T-helper 1 cell treated with Interleukin-12 subunit alpha and Interleukin-12 subunit beta and Interleukin-4 antibody, amounts not matched to agents 30 μg/mL and 1 μg/mL, for 36 hours (primary cell): ENCODE measurements around the gene PLK1.

Source experiments
- H3K27ac Mint-ChIP-seq: one replicate; pipeline ENCODE4 v1.8.0; 2021; ENCODE audit warnings: mild to moderate bottlenecking, mixed read lengths
- H3K27me3 Mint-ChIP-seq: one replicate; pipeline ENCODE4 v1.8.0; 2021; ENCODE audit warnings: low read depth, mixed read lengths
- H3K36me3 Mint-ChIP-seq: one replicate; pipeline ENCODE4 v1.8.0; 2021; ENCODE audit warnings: low read depth, mixed read lengths
- H3K4me1 Mint-ChIP-seq: one replicate; pipeline ENCODE4 v1.8.0; 2021; ENCODE audit warnings: low read depth, mixed read lengths
- H3K4me3 Mint-ChIP-seq: one replicate; pipeline ENCODE4 v1.8.0; 2021; ENCODE audit warnings: mild to moderate bottlenecking, moderate library complexity, mixed read lengths
- H3K9me3 Mint-ChIP-seq: one replicate; pipeline ENCODE4 v1.8.0; 2021; ENCODE audit warnings: mixed read lengths

PLK1 gene

GRCh38 chr16:23668225-23668624 lies 10.5 kb upstream of the PLK1 start:
- no peak overlapping the region for H3K4me3 Mint-ChIP-seq
- H3K9me3 Mint-ChIP-seq = no peaks in the 10 kb centered on the region
- no peaks in the 10 kb centered on the region for H3K27me3 Mint-ChIP-seq
- H3K4me1 Mint-ChIP-seq = peaks cover 33% of the 10 kb centered on the region
- H3K27ac Mint-ChIP-seq = peak overlapping the region; percentile 57
- H3K36me3 Mint-ChIP-seq = peaks cover 64% of the 10 kb centered on the region

- Mint-ChIP-seq H3K36me3 (peaks cover 62% of the 10 kb centered on the region), H3K4me1 (peaks cover 30% of the 10 kb centered on the region)
Observed at GRCh38 chr16:23668873-23669272, 9.8 kb upstream of the PLK1 start.

GRCh38 chr16:23670137-23670776 lies 8.4 kb upstream of the PLK1 start:
- H3K27ac Mint-ChIP-seq = peak overlapping the region; percentile 56
- peaks cover 29% of the 10 kb centered on the region for H3K4me1 Mint-ChIP-seq
- H3K36me3 Mint-ChIP-seq = peaks cover 53% of the 10 kb centered on the region
- H3K27me3 Mint-ChIP-seq = no peaks in the 10 kb centered on the region
- H3K4me3 Mint-ChIP-seq = no peak overlapping the region
- no peaks in the 10 kb centered on the region for H3K9me3 Mint-ChIP-seq

More at GRCh38 chr16:23668873-23669272, 9.8 kb upstream of the PLK1 start:
- Mint-ChIP-seq H3K27ac (peak overlapping the region; percentile 56), H3K4me3 (no peak overlapping the region), H3K27me3 (no peaks in the 10 kb centered on the region), H3K9me3 (no peaks in the 10 kb centered on the region)

- peaks cover 19% of the 10 kb centered on the region for H3K36me3 Mint-ChIP-seq
- no peak overlapping the region for H3K27ac Mint-ChIP-seq
- H3K27me3 Mint-ChIP-seq = no peaks in the 10 kb centered on the region
- H3K4me3 Mint-ChIP-seq = no peak overlapping the region
- no peaks in the 10 kb centered on the region for H3K9me3 Mint-ChIP-seq
- peaks cover 30% of the 10 kb centered on the region for H3K4me1 Mint-ChIP-seq
Observed at GRCh38 chr16:23673971-23674614, 4.6 kb upstream of the PLK1 start.

- Mint-ChIP-seq H3K4me3 (peak overlapping the region; percentile 93), H3K27me3 (no peaks in the 10 kb centered on the region), H3K36me3 (peaks cover 19% of the 10 kb centered on the region), H3K4me1 (peaks cover 36% of the 10 kb centered on the region), H3K9me3 (no peaks in the 10 kb centered on the region), H3K27ac (no peak overlapping the region)
Observed at GRCh38 chr16:23676924-23677480, 1.7 kb upstream of the PLK1 start.

GRCh38 chr16:23679274-23679985 lies 741 bp downstream of the PLK1 start:
- Mint-ChIP-seq H3K27ac (peak overlapping the region; percentile 70), H3K9me3 (no peaks in the 10 kb centered on the region), H3K36me3 (peaks cover 22% of the 10 kb centered on the region), H3K4me3 (peak overlapping the region; percentile 93), H3K4me1 (peaks cover 38% of the 10 kb centered on the region), H3K27me3 (no peaks in the 10 kb centered on the region)

GRCh38 chr16:23679986-23680336 lies 1.3 kb downstream of the PLK1 start:
- Mint-ChIP-seq H3K9me3 (no peaks in the 10 kb centered on the region), H3K36me3 (peaks cover 23% of the 10 kb centered on the region), H3K27me3 (no peaks in the 10 kb centered on the region), H3K4me1 (peaks cover 38% of the 10 kb centered on the region), H3K27ac (no peak overlapping the region), H3K4me3 (peak overlapping the region; percentile 93)

- Mint-ChIP-seq H3K4me3 (no peak overlapping the region), H3K4me1 (peaks cover 38% of the 10 kb centered on the region), H3K27ac (no peak overlapping the region), H3K9me3 (no peaks in the 10 kb centered on the region), H3K27me3 (no peaks in the 10 kb centered on the region), H3K36me3 (peaks cover 33% of the 10 kb centered on the region)
Observed at GRCh38 chr16:23682181-23682580, 3.5 kb downstream of the PLK1 start.

GRCh38 chr16:23683487-23683886 lies 4.8 kb downstream of the PLK1 start:
- no peak overlapping the region for H3K4me3 Mint-ChIP-seq
- H3K27ac Mint-ChIP-seq = no peak overlapping the region
- H3K27me3 Mint-ChIP-seq = no peaks in the 10 kb centered on the region
- H3K9me3 Mint-ChIP-seq = no peaks in the 10 kb centered on the region
- peaks cover 44% of the 10 kb centered on the region for H3K36me3 Mint-ChIP-seq
- peaks cover 31% of the 10 kb centered on the region for H3K4me1 Mint-ChIP-seq

- no peak overlapping the region for H3K27ac Mint-ChIP-seq
- no peaks in the 10 kb centered on the region for H3K27me3 Mint-ChIP-seq
- peaks cover 40% of the 10 kb centered on the region for H3K36me3 Mint-ChIP-seq
- no peaks in the 10 kb centered on the region for H3K9me3 Mint-ChIP-seq
- H3K4me3 Mint-ChIP-seq = no peak overlapping the region
- H3K4me1 Mint-ChIP-seq = peaks cover under 1% of the 10 kb centered on the region
Observed at GRCh38 chr16:23687034-23687808, 8.5 kb downstream of the PLK1 start.

GRCh38 chr16:23689442-23690187 lies 10.9 kb downstream of the PLK1 start:
- Mint-ChIP-seq H3K27ac (no peak overlapping the region), H3K27me3 (no peaks in the 10 kb centered on the region), H3K4me3 (no peak overlapping the region), H3K36me3 (peaks cover 37% of the 10 kb centered on the region), H3K9me3 (no peaks in the 10 kb centered on the region), H3K4me1 (peaks cover 1% of the 10 kb centered on the region)

- H3K27ac Mint-ChIP-seq = no peak overlapping the region
- H3K9me3 Mint-ChIP-seq = no peaks in the 10 kb centered on the region
- H3K36me3 Mint-ChIP-seq = peaks cover 30% of the 10 kb centered on the region
- no peak overlapping the region for H3K4me3 Mint-ChIP-seq
- H3K4me1 Mint-ChIP-seq = peaks cover 1% of the 10 kb centered on the region
- H3K27me3 Mint-ChIP-seq = no peaks in the 10 kb centered on the region
Observed at GRCh38 chr16:23690771-23691482, 12.2 kb downstream of the PLK1 start.

- peaks cover 30% of the 10 kb centered on the region for H3K36me3 Mint-ChIP-seq
- no peaks in the 10 kb centered on the region for H3K9me3 Mint-ChIP-seq
- peaks cover 1% of the 10 kb centered on the region for H3K4me1 Mint-ChIP-seq
- H3K27ac Mint-ChIP-seq = no peak overlapping the region
- no peak overlapping the region for H3K4me3 Mint-ChIP-seq
- no peaks in the 10 kb centered on the region for H3K27me3 Mint-ChIP-seq
Observed at GRCh38 chr16:23691483-23692189, 12.9 kb downstream of the PLK1 start.
